Measurements from ENCODE around the gene ZNF320.
"Not testable (repeated sequence)": the region's sequence is repeated elsewhere in the genome, so short reads cannot be mapped to it uniquely, and the experiment has no call there.

ZNF320 gene

DNA sequence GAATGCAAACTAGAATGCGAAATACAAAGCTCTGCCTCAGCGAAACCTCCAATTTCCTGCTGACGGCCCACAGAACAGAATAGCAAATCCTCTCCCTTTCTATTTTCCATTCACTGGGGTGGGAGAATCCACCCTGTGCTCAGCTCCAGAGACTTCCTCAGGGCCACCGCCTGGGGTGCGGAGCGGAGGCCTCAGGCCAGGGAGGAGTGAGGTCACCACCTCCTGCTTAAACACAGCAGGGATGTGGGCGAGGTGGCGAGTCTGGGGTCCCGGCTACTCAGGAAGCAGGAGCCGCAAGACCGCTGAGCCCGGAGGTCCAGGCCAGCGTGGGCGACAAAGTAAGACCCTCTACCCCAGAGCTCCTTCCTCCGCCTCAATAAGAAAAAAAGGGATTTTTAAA, 666 bp upstream of the ZNF320 start:
- Mint-ChIP-seq H3K9me3 (no peaks in the 10 kb centered on the region), H3K4me3 (peak overlapping the region; percentile 97 to 99 (median 98)), H3K27ac (peak overlapping the region; percentile 95 to 97 (median 95)), H3K4me1 (peaks cover 23% of the 10 kb centered on the region), H3K36me3 (ENCODE audit: low read depth) (peaks cover 21% of the 10 kb centered on the region), H3K27me3 (ENCODE audit: low read depth) (no peaks in the 10 kb centered on the region)
- TF ChIP-seq CTCF (IDR thresholded peaks at IDR 0.05; ENCODE audit: unreplicated experiment in 3 of 3) = no peak

GRCh38 chr19:52896431-52897137, 851 bp downstream of the ZNF320 start:
- Mint-ChIP-seq H3K9me3 (no peaks in the 10 kb centered on the region), H3K27ac (peak overlapping the region; percentile 95 to 97 (median 95)), H3K27me3 (ENCODE audit: low read depth) (no peaks in the 10 kb centered on the region)

GRCh38 chr19:52891336-52891735, 6.1 kb downstream of the ZNF320 start:
- Mint-ChIP-seq H3K4me1 (peaks cover 5% of the 10 kb centered on the region), H3K27ac (no peak overlapping the region), H3K27me3 (ENCODE audit: low read depth) (no peaks in the 10 kb centered on the region), H3K9me3 (peaks cover 2% of the 10 kb centered on the region), H3K4me3 (no peak overlapping the region), H3K36me3 (ENCODE audit: low read depth) (peaks cover 73% of the 10 kb centered on the region)
- no peak for TF ChIP-seq CTCF (IDR thresholded peaks at IDR 0.05; ENCODE audit: unreplicated experiment in 3 of 3)

More at GRCh38 chr19:52896431-52897137, 851 bp downstream of the ZNF320 start:
- peaks cover 23% of the 10 kb centered on the region for H3K4me1 Mint-ChIP-seq
- TF ChIP-seq CTCF (IDR thresholded peaks at IDR 0.05; ENCODE audit: unreplicated experiment in 3 of 3) = no peak
- H3K4me3 Mint-ChIP-seq = peak overlapping the region; percentile 97 to 99 (median 98)
- peaks cover 33% of the 10 kb centered on the region for H3K36me3 Mint-ChIP-seq (ENCODE audit: low read depth)

DNA sequence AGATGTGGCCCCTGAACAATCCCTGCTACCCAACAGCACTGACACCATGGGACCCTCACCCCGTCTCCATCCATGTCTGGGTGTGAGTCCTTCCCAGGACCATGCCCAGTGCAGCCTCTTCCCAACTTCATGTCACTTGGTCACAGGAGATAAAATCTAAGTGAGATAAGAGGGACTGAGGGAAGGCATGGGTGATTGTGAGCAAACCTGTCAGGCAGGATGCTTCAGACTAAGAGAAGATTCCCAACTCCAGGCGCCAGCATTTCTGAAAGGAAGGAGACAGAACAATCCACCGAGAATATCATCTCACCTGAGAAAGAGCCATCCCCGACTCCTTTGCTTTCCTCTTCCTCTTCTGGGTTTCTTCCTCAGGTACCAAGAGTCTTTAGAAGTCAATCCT, 7.5 kb downstream of the ZNF320 start:
- no peaks in the 10 kb centered on the region for H3K27me3 Mint-ChIP-seq (ENCODE audit: low read depth)
- H3K27ac Mint-ChIP-seq = no peak overlapping the region
- no peak overlapping the region for H3K4me3 Mint-ChIP-seq
- H3K9me3 Mint-ChIP-seq = peaks cover 4% of the 10 kb centered on the region
- peaks cover 3% of the 10 kb centered on the region for H3K4me1 Mint-ChIP-seq
- H3K36me3 Mint-ChIP-seq (ENCODE audit: low read depth) = peaks cover 77% of the 10 kb centered on the region
- no peak for TF ChIP-seq CTCF (IDR thresholded peaks at IDR 0.05; ENCODE audit: unreplicated experiment in 3 of 3)

GRCh38 chr19:52889076-52889475, 8.4 kb downstream of the ZNF320 start:
- peaks cover 81% of the 10 kb centered on the region for H3K36me3 Mint-ChIP-seq (ENCODE audit: low read depth)
- H3K9me3 Mint-ChIP-seq = peaks cover 8% of the 10 kb centered on the region
- H3K27me3 Mint-ChIP-seq (ENCODE audit: low read depth) = no peaks in the 10 kb centered on the region
- no peak overlapping the region for H3K4me3 Mint-ChIP-seq
- no peak overlapping the region for H3K27ac Mint-ChIP-seq
- TF ChIP-seq CTCF (IDR thresholded peaks at IDR 0.05; ENCODE audit: unreplicated experiment in 3 of 3) = no peak
- no peaks in the 10 kb centered on the region for H3K4me1 Mint-ChIP-seq

GRCh38 chr19:52880895-52881389, 16.5 kb downstream of the ZNF320 start:
- H3K4me3 Mint-ChIP-seq = no peak overlapping the region
- H3K4me1 Mint-ChIP-seq = no peaks in the 10 kb centered on the region
- TF ChIP-seq CTCF (IDR thresholded peaks at IDR 0.05; ENCODE audit: unreplicated experiment in 3 of 3) = no peak
- H3K27ac Mint-ChIP-seq = no peak overlapping the region
- peaks cover 45% of the 10 kb centered on the region for H3K9me3 Mint-ChIP-seq
- no peaks in the 10 kb centered on the region for H3K27me3 Mint-ChIP-seq (ENCODE audit: low read depth)
- H3K36me3 Mint-ChIP-seq (ENCODE audit: low read depth) = peaks cover 90% of the 10 kb centered on the region

DNA sequence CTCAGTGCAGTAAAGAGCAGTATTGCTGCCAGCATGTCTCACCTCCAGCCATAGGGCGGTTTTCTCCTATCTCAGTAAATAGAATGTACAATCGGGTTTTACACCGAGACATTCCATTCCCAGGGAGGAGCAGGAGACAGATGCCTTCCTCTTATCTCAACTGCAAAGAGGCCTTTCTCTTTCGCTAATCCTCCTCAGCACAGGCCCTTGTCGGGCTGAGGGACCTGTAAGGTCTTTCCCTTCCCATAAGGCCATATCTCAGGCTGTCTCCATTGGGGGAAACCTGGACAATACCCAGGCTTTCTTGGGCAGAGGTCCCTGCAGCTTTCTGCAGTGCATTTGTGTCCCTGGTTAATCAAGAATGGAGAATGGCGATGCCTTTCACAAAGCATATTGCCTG, 24.4 kb downstream of the ZNF320 start:
- not testable (repeated sequence) for H3K4me3 Mint-ChIP-seq; H3K9me3 Mint-ChIP-seq; H3K27ac Mint-ChIP-seq; H3K27me3 Mint-ChIP-seq (ENCODE audit: low read depth); H3K4me1 Mint-ChIP-seq
- H3K36me3 Mint-ChIP-seq (ENCODE audit: low read depth) = peaks cover 29% of the 10 kb centered on the region
